ENCODE data around the gene CYSLTR2. TPM values are rescaled to one million over a fixed set of nuclear protein-coding genes. Genes with fewer than 3 reads are reported as not detected.

Gene CYSLTR2
- polyA plus RNA-seq, 1 donor (not counting 4 experiments of a cell fraction or from before 2014, with no cell fraction given) = not detected

DNA sequence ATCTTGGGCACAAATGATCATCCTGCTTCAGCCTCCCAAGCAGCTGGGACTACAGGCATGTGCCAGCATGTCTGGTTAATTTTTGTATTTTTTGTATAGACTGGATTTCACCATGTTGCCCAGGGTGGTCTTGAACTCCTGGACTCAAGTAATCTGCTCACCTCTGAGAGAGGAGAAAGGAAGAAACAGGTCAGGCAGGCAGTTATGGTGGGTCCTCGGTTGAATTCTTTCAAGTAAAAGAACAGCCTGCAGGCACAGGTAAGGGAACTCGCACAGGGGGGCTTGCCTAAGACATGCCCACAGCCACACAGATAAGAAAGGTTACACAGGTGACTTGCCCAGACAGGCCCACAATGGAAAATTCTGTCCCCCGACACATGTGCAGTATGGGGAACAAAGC is 34.8 kb upstream of the CYSLTR2 start:
- Histone ChIP-seq H3K9me3 (ENCODE audit: control insufficient read depth, low read depth, low read length) (peaks cover 1% of the 10 kb centered on the region), H2AFZ (ENCODE audit: control insufficient read depth, low read length) (no peak overlapping the region), H3K27ac (ENCODE audit: control insufficient read depth, insufficient read depth, low read length) (no peak overlapping the region), H3K4me3 (ENCODE audit: control insufficient read depth in 2 of 3, extremely low read depth in 1 of 3, insufficient read depth in 2 of 3, low read depth in 1 of 3, low read length in 3 of 3) (no peak overlapping the region), H4K20me1 (ENCODE audit: control insufficient read depth, extremely low read depth, insufficient read depth, low read length) (no peaks in the 10 kb centered on the region), H3K36me3 (ENCODE audit: control insufficient read depth in 2 of 2, extremely low read depth in 1 of 2, insufficient read depth in 2 of 2, low read length in 2 of 2) (no peaks in the 10 kb centered on the region), H3K4me2 (ENCODE audit: control insufficient read depth, extremely low read depth, insufficient read depth, low read depth, low read length) (no peak overlapping the region), H3K4me1 (ENCODE audit: control insufficient read depth, extremely low read depth, insufficient read depth, low read length) (no peaks in the 10 kb centered on the region), H3K79me2 (ENCODE audit: control insufficient read depth, insufficient read depth, low read length) (no peaks in the 10 kb centered on the region), H3K9ac (ENCODE audit: control insufficient read depth, extremely low read depth, insufficient read depth, low read length) (no peak overlapping the region), H3K27me3 (ENCODE audit: control insufficient read depth, extremely low read depth, insufficient read depth, low read length) (no peaks in the 10 kb centered on the region), H3K9me1 (ENCODE audit: control insufficient read depth, extremely low read depth, insufficient read depth, low read length) (no peaks in the 10 kb centered on the region)
- FAIRE-seq (no peak), DNase-seq (ENCODE audit: low read depth, low spot score) (no peak)
- TF ChIP-seq, protein P1, sequence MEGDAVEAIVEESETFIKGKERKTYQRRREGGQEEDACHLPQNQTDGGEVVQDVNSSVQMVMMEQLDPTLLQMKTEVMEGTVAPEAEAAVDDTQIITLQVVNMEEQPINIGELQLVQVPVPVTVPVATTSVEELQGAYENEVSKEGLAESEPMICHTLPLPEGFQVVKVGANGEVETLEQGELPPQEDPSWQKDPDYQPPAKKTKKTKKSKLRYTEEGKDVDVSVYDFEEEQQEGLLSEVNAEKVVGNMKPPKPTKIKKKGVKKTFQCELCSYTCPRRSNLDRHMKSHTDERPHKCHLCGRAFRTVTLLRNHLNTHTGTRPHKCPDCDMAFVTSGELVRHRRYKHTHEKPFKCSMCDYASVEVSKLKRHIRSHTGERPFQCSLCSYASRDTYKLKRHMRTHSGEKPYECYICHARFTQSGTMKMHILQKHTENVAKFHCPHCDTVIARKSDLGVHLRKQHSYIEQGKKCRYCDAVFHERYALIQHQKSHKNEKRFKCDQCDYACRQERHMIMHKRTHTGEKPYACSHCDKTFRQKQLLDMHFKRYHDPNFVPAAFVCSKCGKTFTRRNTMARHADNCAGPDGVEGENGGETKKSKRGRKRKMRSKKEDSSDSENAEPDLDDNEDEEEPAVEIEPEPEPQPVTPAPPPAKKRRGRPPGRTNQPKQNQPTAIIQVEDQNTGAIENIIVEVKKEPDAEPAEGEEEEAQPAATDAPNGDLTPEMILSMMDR (optimal IDR thresholded peaks at IDR 0.05 in 1 of 3, IDR thresholded peaks at IDR 0.05 in 1 of 3, conservative IDR thresholded peaks at IDR 0.05 in 1 of 3; ENCODE audit: extremely low read depth in 1 of 3, insufficient read depth in 2 of 3, low read length in 3 of 3) = no peak
- no peak for TF ChIP-seq EZH2 (IDR thresholded peaks at IDR 0.05; ENCODE audit: low read length)
- dilution Hi-C loops (cut with MboI; ENCODE audit: extremely low pct_ligation_motif_present, low sequenced_read_pairs) = no loop called here

DNA sequence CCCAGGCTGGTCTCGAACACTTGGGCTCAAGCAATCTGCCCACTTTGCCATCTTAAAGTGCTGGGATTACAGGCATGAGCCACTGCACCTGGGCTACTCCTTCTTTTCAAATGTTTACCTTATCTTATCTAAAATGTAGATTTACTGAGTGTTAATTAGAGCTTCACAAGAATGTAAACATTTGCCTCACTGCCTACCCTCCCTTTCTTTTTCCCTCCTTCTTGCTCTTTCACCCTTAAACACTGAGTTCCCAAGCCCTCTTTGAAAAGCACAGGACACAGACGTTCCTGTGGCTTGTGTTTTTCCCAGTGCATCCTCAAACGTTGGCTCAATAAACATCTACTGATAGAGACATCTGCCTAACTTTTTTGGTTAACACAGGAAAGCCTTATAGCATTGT is 32.7 kb upstream of the CYSLTR2 start:
- Histone ChIP-seq H3K4me2 (ENCODE audit: control insufficient read depth, extremely low read depth, insufficient read depth, low read depth, low read length) (no peak overlapping the region), H3K9me1 (ENCODE audit: control insufficient read depth, extremely low read depth, insufficient read depth, low read length) (no peaks in the 10 kb centered on the region), H3K27me3 (ENCODE audit: control insufficient read depth, extremely low read depth, insufficient read depth, low read length) (no peaks in the 10 kb centered on the region), H4K20me1 (ENCODE audit: control insufficient read depth, extremely low read depth, insufficient read depth, low read length) (no peaks in the 10 kb centered on the region), H3K27ac (ENCODE audit: control insufficient read depth, insufficient read depth, low read length) (no peak overlapping the region), H3K36me3 (ENCODE audit: control insufficient read depth in 2 of 2, extremely low read depth in 1 of 2, insufficient read depth in 2 of 2, low read length in 2 of 2) (no peaks in the 10 kb centered on the region), H3K9ac (ENCODE audit: control insufficient read depth, extremely low read depth, insufficient read depth, low read length) (no peak overlapping the region), H3K4me1 (ENCODE audit: control insufficient read depth, extremely low read depth, insufficient read depth, low read length) (no peaks in the 10 kb centered on the region), H3K4me3 (ENCODE audit: control insufficient read depth in 2 of 3, extremely low read depth in 1 of 3, insufficient read depth in 2 of 3, low read depth in 1 of 3, low read length in 3 of 3) (no peak overlapping the region), H3K9me3 (ENCODE audit: control insufficient read depth, low read depth, low read length) (peaks cover 1% of the 10 kb centered on the region), H2AFZ (ENCODE audit: control insufficient read depth, low read length) (no peak overlapping the region), H3K79me2 (ENCODE audit: control insufficient read depth, insufficient read depth, low read length) (no peaks in the 10 kb centered on the region)
- TF ChIP-seq, protein P1 (optimal IDR thresholded peaks at IDR 0.05 in 1 of 3, IDR thresholded peaks at IDR 0.05 in 1 of 3, conservative IDR thresholded peaks at IDR 0.05 in 1 of 3; ENCODE audit: extremely low read depth in 1 of 3, insufficient read depth in 2 of 3, low read length in 3 of 3) = no peak
- TF ChIP-seq EZH2 (IDR thresholded peaks at IDR 0.05; ENCODE audit: low read length) = no peak
- DNase-seq (ENCODE audit: low read depth, low spot score) = no peak
- no peak for FAIRE-seq
- dilution Hi-C loops (cut with MboI; ENCODE audit: extremely low pct_ligation_motif_present, low sequenced_read_pairs) = no loop called here
